Measurements from ENCODE around the gene TNK2. TPM values are rescaled to one million over a fixed set of nuclear protein-coding genes. Genes with fewer than 3 reads are reported as not detected.

The TNK2 gene
- total and polyA plus RNA-seq, 2 of the 13 experiments (the other 11 are each of a cell fraction or from before 2014, with no cell fraction given), result 4.6 to 5.8 TPM

- no peak overlapping the region for H3K27ac ChIP-seq (ENCODE audit: extremely low read length, insufficient read depth, low read length)
Measured at GRCh38 chr3:195876297-195877064, 31.9 kb downstream of the TNK2 start.

GRCh38 chr3:195875482-195876236 is 32.7 kb downstream of the TNK2 start:
- Histone ChIP-seq H3K9ac (ENCODE audit: insufficient read depth, low read depth, low read length) (no peak overlapping the region), H3K4me3 (replicated peaks in 1 of 3; ENCODE audit: insufficient read depth in 1 of 3, low read depth in 2 of 3, low read length in 3 of 3) (no peak overlapping the region), H3K4me1 (ENCODE audit: insufficient read depth, low read length) (no peaks in the 10 kb centered on the region), H3K36me3 (replicated peaks in 1 of 2; ENCODE audit: control insufficient read depth in 1 of 2, insufficient read depth in 2 of 2, low read length in 2 of 2) (no peaks in the 10 kb centered on the region; a peak in 1 of 5 replicates), H4K20me1 (ENCODE audit: insufficient read depth, low read length) (no peaks in the 10 kb centered on the region), H3K9me3 (ENCODE audit: low read length) (no peaks in the 10 kb centered on the region), H3K27ac (ENCODE audit: extremely low read length, insufficient read depth, low read length) (no peak overlapping the region), H3K27me3 (ENCODE audit: control insufficient read depth in 1 of 2, insufficient read depth in 2 of 2, low read length in 2 of 2) (no peaks in the 10 kb centered on the region), H3K4me2 (ENCODE audit: low read depth, low read length) (no peak overlapping the region), H3K79me2 (ENCODE audit: insufficient read depth, low read length) (no peaks in the 10 kb centered on the region), H2AFZ (ENCODE audit: low read length) (no peak overlapping the region)
- WGBS (ENCODE audit: low lambda C conversion rate), result 94% methylated on average over 15 of the region's 35 CpGs
- intact Hi-C loops (cut with micrococcal nuclease; ENCODE audit: unreplicated experiment), result no loop called here
- BruUV-seq (replicated peaks), result no TSS peak
- CTCF ChIA-PET (ENCODE audit: low intra/inter-chr PET ratio, low total read pairs), result no interaction called here
- in situ Hi-C loops (cut with HindIII; ENCODE audit: extremely low pct_ligation_motif_present, low pct_unique_long_range_greater_than_20kb), result no loop called here
- FAIRE-seq, result no peak
- DNase-seq (ENCODE audit: low spot score), result no peak
- POLR2A ChIA-PET, result no interaction called here
- ATAC-seq, result no peak
- TF ChIP-seq ZNF790 (CRISPR knock-in tag; IDR thresholded peaks at IDR 0.05; ENCODE audit: borderline replicate concordance) (no peak), ZNF576 (CRISPR knock-in tag; IDR thresholded peaks at IDR 0.05) (no peak), GPN1 (CRISPR knock-in tag; IDR thresholded peaks at IDR 0.05; ENCODE audit: borderline replicate concordance) (no peak), ZNF326 (CRISPR knock-in tag; IDR thresholded peaks at IDR 0.05; ENCODE audit: borderline replicate concordance) (no peak), IRX3 (CRISPR knock-in tag; IDR thresholded peaks at IDR 0.05; ENCODE audit: borderline replicate concordance, low read depth) (no peak), ZFP37 (CRISPR knock-in tag; IDR thresholded peaks at IDR 0.05; ENCODE audit: borderline replicate concordance) (no peak), KDM5B (CRISPR knock-in tag; IDR thresholded peaks at IDR 0.05; ENCODE audit: borderline replicate concordance) (no peak), BRD4 (CRISPR knock-in tag; IDR thresholded peaks at IDR 0.05) (no peak), ZNF276 (CRISPR knock-in tag; IDR thresholded peaks at IDR 0.05; ENCODE audit: low read depth) (no peak), ZIK1 (CRISPR knock-in tag; IDR thresholded peaks at IDR 0.05; ENCODE audit: borderline replicate concordance, low read depth) (no peak), SRF (IDR thresholded peaks at IDR 0.05; ENCODE audit: low read depth, low read length) (no peak), ZNF780A (CRISPR knock-in tag; IDR thresholded peaks at IDR 0.05) (no peak), TSC22D2 (CRISPR knock-in tag; IDR thresholded peaks at IDR 0.05; ENCODE audit: borderline replicate concordance) (no peak)

More at GRCh38 chr3:195876297-195877064, 31.9 kb downstream of the TNK2 start:
- 92% methylated on average over 12 of the region's 28 CpGs for WGBS (ENCODE audit: low lambda C conversion rate)
- in situ Hi-C loops (cut with HindIII; ENCODE audit: extremely low pct_ligation_motif_present, low pct_unique_long_range_greater_than_20kb), result no loop called here
- no peak for DNase-seq (ENCODE audit: low spot score)
- H2AFZ ChIP-seq (ENCODE audit: low read length), result no peak overlapping the region
- no peaks in the 10 kb centered on the region for H3K9me3 ChIP-seq (ENCODE audit: low read length)
- no peak for TF ChIP-seq ZNF230 (CRISPR knock-in tag; IDR thresholded peaks at IDR 0.05)
- TF ChIP-seq HDAC1 (CRISPR knock-in tag; IDR thresholded peaks at IDR 0.05), result no peak
- no peak for TF ChIP-seq ZNF264 (CRISPR knock-in tag; IDR thresholded peaks at IDR 0.05)
- no peak for TF ChIP-seq SNAI1 (CRISPR knock-in tag; IDR thresholded peaks at IDR 0.05; ENCODE audit: borderline replicate concordance)
- intact Hi-C loops (cut with micrococcal nuclease; ENCODE audit: unreplicated experiment), result no loop called here
- ChIA-PET POLR2A (no interaction called here), CTCF (ENCODE audit: low intra/inter-chr PET ratio, low total read pairs) (no interaction called here)
- H3K4me1 ChIP-seq (ENCODE audit: insufficient read depth, low read length), result no peaks in the 10 kb centered on the region
- no peak for FAIRE-seq
- H3K4me2 ChIP-seq (ENCODE audit: low read depth, low read length), result no peak overlapping the region
- no peaks in the 10 kb centered on the region for H3K79me2 ChIP-seq (ENCODE audit: insufficient read depth, low read length)
- no peak overlapping the region for H3K4me3 ChIP-seq (replicated peaks in 1 of 3; ENCODE audit: insufficient read depth in 1 of 3, low read depth in 2 of 3, low read length in 3 of 3)
- H3K36me3 ChIP-seq (replicated peaks in 1 of 2; ENCODE audit: control insufficient read depth in 1 of 2, insufficient read depth in 2 of 2, low read length in 2 of 2), result no peaks in the 10 kb centered on the region; a peak in 1 of 5 replicates
- no peak overlapping the region for H3K9ac ChIP-seq (ENCODE audit: insufficient read depth, low read depth, low read length)
- H3K27me3 ChIP-seq (ENCODE audit: control insufficient read depth in 1 of 2, insufficient read depth in 2 of 2, low read length in 2 of 2), result no peaks in the 10 kb centered on the region
- ATAC-seq, result no peak
- H4K20me1 ChIP-seq (ENCODE audit: insufficient read depth, low read length), result no peaks in the 10 kb centered on the region
- no TSS peak for BruUV-seq (replicated peaks)
